Germinal center (tissue), 1 donor: Measurements from ENCODE around the gene KCNA10.
"Not testable (repeated sequence)": the region's sequence is repeated elsewhere in the genome, so short reads cannot be mapped to it uniquely, and the experiment has no call there.

Source experiments
- DNase-seq: peaks from one replicate; pipeline ENCODE4 v3.0.0; 2012; ENCODE audit warnings: mixed read lengths, low spot score

The KCNA10 gene

DNA sequence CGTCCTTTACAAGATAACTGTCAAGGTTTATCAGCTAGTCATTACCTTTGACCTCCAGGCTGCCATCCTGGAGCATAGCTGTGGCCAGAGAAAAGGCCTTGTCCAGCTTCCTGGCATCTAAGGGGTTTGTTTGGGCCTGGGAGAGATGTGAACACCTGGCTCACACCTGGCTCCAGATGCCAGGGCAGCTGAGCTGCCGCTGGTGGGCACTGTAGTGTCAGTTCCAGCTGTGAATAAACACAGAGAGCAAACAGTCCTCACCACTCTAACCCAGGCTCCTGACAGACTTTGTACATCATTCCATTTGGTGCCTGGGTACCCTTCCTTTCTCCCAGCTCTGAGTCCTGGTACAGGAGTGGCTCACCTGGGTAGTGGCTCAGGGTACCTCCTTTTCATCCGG lies 14.3 kb upstream of the KCNA10 start:
- no peak for DNase-seq

GRCh38 chr1:110529011-110529410 lies 10.0 kb upstream of the KCNA10 start:
- DNase-seq = no peak

- no peak for DNase-seq
These were observed 7.3 kb upstream of the KCNA10 start for GRCh38 chr1:110526201-110526780.

DNA sequence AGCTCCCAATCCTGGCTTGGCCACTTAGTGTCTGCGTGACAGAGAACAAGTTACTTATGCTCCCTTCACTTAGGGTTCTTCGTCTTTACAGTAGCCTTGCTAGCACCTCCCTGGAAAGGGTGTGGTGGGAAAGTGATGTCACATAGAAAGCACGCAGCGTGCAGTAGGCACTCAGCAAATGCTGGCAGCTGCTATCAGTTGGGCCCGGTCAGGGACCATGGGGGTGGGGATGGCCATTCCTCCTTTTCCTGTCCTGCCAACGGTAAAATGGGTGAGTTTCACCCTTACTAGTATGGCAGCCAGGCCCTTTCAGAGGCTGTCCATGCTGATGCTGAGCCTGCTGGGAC lies 6.2 kb upstream of the KCNA10 start:
- no peak for DNase-seq

- DNase-seq = peak; percentile 59
These were observed 5.6 kb upstream of the KCNA10 start for GRCh38 chr1:110524311-110525248.

- DNase-seq = no peak
These were observed 4.0 kb upstream of the KCNA10 start for GRCh38 chr1:110523011-110523410.

DNA sequence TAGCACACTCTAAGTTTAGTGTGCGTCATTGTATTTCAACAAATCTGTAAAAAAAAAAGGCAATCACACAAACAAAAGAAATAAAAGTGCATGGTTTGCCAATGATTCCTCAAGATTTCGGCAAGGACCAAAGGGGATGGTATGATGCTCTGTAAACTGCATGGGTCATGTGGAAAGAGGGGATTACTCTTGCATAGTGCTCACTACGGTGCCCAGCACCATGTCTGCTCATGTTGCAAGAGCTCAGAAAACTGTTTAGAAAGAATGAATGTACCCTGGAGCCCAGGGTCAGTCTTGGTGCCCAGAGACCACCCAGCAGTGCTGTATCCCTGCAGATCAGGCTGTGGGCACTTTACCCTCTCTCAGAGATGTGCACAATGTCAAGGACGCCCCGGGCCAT lies 3.6 kb upstream of the KCNA10 start:
- no peak for DNase-seq

DNA sequence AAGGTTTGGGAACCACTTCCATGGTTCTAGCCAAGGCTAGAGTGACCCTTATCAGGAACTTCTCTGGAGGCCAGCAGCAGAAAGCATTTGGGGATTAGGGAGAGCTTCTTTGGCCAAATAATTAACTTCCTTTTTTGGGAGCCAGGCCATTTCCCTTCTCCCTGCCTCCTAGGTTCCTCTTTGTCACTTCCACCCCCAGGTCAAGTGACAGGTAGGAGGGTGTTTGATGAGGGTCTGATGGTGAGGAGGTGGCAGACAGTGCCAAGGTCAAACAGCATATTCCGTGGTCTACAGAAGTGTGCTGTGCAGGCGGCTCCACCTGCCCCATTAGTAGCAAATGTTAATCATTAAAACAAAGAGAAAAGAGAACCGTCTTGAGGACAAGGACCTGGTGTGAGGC lies 1.9 kb upstream of the KCNA10 start:
- no peak for DNase-seq

DNA sequence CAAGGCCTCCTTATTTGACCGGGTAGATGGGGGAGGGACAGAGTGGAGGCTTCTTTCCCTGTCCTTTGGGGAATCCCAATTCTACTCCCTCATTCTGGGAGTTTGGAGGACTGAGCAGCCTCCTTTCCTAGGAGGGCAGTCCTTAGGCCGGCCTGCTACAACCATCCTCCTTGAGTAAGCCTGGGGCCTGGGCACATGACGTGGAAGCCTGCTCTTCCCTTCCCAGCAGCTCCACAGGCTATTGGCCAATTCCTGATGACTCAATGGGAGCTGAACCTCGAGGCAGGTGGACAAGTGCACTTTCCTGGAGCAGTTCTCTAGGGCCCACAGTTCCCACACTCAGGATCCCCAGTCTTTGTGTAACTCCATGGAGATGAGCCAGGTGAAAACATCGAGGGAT lies 3.1 kb downstream of the KCNA10 start:
- no peak for DNase-seq

- DNase-seq = no peak
These were observed 3.9 kb downstream of the KCNA10 start for GRCh38 chr1:110515041-110515440.

- DNase-seq = no peak
These were observed 5.5 kb downstream of the KCNA10 start for GRCh38 chr1:110513511-110513910.

GRCh38 chr1:110511436-110511835 lies 7.5 kb downstream of the KCNA10 start:
- no peak for DNase-seq

- DNase-seq = not testable (repeated sequence)
These were observed 8.1 kb downstream of the KCNA10 start for GRCh38 chr1:110510921-110511320.

- DNase-seq = no peak
These were observed 9.3 kb downstream of the KCNA10 start for GRCh38 chr1:110509655-110510054.

- no peak for DNase-seq
These were observed 10.7 kb downstream of the KCNA10 start for GRCh38 chr1:110508028-110508940.

- no peak for DNase-seq
These were observed 12.4 kb downstream of the KCNA10 start for GRCh38 chr1:110506541-110506940.

- no peak for DNase-seq
These were observed 13.4 kb downstream of the KCNA10 start for GRCh38 chr1:110505596-110505995.

DNA sequence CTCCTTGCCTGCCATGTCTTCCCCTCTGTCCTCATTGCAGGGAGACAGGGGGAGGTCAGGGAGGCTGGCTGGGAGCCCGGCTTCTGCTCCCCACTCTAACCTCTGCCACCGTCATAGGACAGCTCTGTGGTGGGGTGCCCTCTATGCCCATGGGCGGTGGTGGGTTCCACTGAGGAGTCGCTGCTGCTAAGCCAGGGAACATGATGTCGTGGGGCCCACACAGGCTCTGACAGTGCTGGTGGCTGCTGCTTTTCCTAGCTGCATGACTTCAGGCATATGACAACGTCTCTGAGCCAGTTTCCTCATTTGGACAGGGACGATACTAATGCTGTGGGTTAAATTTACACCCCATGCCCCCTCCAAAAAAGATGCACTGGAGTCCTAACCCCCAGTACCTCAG lies 14.7 kb downstream of the KCNA10 start:
- DNase-seq = no peak

DNA sequence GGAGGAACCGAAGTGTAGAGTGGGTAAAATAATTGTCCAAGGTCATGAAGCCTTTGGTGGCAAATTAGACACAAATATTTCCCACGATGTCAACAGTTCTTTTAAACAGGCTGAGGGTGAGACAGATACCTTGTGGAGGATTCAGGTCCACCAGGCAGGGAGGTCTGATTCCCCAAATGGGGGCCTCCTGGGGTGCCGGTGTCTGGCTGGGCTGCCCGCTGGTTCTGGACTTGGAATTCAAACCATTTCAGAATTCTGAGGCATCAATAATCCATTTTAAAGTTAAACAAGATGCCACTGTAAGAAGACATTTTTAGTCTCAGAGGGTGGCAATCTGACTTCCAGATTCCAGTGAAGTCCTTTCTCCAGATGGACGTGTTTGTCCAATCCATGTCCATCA lies 15.5 kb downstream of the KCNA10 start:
- no peak for DNase-seq

DNA sequence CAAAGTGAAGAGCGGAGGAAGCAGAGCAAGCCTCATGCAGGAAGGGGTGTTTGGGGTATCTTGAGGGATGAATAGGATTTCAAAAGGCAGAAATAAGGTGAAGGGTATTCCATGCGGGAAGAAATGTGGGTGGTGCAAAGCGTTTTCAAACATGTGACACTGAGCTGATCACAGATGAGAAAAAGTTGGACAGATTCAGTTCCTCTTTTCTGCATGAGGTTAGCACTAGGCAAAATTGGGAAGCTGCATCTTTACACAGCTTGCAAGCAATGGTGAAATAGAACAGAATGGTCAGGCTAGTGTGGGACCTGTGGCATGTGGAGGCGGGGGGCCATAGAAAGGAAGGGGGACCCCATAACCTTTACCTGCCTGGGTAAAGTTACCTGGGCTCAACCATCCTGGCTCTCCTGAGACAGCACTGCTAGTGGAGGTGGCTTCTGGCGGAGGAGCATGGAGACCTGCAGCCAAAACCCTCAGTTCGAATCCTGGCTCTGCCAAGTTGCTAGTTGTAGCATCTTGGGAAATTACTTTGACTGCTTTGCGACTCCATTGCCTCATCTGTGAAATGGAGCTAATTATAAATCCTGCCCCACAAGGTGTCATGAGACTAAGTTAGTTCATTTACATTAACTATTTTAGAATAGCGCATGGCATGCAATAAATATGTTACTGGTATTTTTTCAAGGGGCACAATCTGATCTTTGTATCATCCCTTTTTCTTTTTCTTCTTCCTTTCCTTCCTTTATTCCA lies 16.4 kb downstream of the KCNA10 start:
- peak; percentile 19 for DNase-seq

DNA sequence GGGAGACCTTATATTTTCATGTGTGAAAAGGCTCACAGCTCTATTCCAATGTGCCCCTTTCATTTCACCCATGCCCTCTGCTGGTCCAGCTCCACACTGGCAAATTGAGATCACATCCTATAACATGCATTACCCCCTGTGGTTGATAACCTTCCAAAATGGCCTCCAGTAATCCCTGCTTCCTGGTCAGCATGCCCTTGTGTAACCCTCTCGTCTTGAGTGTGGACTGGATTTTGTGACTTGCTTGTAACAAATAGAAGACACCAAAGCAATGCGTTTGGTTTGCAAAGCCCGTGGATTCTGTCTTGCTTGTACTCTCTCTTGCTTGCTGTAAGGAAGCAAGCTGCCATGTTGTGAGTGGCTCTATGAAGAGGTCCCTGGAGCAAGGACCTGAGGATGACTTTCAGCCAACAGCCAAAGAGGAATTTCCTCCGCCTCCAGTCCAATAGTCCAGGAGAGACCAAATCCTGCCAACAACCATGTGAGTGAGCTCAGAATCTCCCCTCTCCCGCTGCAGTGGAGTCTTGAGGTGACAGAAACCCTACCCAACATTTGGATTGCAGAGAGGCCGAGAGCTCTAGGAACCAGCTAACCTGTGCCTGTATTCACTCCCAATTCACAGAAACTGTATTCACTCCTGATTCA lies 17.4 kb downstream of the KCNA10 start:
- no peak for DNase-seq
